ENCODE measurements around the gene PHF5A.

PHF5A gene, protein sequence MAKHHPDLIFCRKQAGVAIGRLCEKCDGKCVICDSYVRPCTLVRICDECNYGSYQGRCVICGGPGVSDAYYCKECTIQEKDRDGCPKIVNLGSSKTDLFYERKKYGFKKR

DNA sequence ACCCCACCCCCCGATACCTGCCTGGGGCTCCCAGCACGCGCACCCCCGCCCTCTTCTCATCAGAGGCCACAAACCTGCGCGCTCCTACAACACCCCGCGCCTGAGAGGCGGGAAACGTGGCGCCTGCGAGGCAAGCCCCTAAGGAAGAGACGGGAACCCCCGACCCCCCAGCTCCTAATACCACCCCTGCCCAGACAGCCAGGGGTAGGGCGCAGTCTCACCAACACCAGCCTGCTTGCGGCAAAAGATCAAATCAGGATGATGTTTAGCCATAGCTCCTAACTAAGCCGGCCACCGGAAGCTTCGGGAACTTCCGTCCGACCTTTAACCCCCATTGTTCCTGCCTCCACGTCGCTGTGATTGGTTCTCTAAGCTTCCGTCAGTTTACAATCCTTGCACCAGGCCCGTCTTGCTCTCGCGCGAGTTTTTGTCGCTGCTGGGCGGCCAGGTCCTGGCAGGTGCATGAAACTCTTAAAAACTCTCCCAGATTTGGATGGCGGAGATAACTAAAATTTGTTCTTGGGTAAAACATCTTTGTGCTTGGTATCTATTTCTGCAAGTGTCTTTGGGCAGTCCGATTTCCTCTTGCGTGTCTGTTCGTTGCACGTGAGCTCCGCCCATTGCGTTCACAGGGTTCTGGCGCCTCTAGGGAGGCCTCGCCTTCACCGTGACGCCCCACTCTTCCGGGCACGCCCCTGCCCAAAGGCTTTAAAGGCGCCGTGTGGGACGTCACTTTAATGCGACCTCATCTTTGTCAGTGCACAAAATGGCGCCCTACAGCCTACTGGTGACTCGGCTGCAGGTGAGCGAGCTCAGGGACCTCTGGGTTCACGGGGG, at the start of gene PHF5A, which contains the start of gene ACO2:
Gene PHF5A, minus strand, starts transcription at position 312 of the 837 bp plus-strand sequence. Its CDS starts 39 bp downstream, at position 273.
Gene ACO2, plus strand, starts transcription at position 737 of the 837 bp plus-strand sequence. Its CDS starts 30 bp downstream, at position 767.
- peak; percentile 96 for DNase-seq

GRCh38 chr22:41518048-41518347, 49.5 kb upstream of the PHF5A start:
- DNase-seq: no peak

GRCh38 chr22:41517172-41518047, 48.9 kb upstream of the PHF5A start:
- DNase-seq: peak; percentile 2

GRCh38 chr22:41516462-41516861, 48.0 kb upstream of the PHF5A start:
- no peak for DNase-seq

DNA sequence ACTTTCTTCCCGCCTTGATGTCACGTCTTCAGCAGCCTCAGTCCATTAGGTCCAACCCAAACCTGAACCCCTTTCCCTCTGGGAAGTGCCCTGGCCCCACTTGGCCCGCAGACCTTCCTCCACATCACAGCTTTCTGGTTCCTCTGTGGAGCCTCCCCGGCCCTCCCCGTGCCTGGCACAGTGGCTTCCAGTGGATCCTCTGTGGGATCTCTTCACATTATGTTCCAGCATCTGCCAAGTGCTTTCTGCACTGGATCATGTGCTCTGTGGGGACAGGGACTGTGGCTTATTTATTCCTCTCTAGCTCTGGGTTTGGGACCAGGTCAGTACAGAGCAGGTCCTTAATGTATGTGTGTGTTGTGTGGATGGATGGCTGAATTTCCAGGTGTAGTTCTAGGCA, 44.9 kb upstream of the PHF5A start:
- no peak for DNase-seq

GRCh38 chr22:41512421-41513194, 44.1 kb upstream of the PHF5A start:
- DNase-seq: no peak

- no peak for DNase-seq
These were observed 43.1 kb upstream of the PHF5A start for GRCh38 chr22:41511521-41511968.

GRCh38 chr22:41508770-41509170, 40.3 kb upstream of the PHF5A start:
- no peak for DNase-seq

- DNase-seq: no peak
These were observed 39.0 kb upstream of the PHF5A start for GRCh38 chr22:41507330-41508063.

- no peak for DNase-seq
These were observed 37.2 kb upstream of the PHF5A start for GRCh38 chr22:41505511-41506220.

DNA sequence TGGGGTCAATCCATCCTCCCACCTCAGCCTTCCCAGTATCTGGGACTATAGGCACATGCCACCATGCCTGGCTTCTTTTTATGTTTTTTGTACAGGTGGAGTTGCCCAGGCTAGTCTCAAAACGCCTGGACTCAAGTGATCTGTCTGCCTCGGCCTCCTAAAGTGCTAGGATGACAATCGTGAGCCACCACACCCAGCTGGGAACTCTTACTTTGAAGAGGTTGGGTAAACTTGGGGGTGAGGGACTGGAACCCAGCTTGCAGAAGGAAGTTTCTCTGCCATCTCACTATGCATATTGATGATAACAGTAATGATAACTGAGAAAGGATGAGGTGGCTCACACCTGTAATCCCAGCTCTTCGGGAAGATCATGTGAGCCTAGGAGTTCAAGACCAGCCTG, 36.3 kb upstream of the PHF5A start:
- no peak for DNase-seq

DNA sequence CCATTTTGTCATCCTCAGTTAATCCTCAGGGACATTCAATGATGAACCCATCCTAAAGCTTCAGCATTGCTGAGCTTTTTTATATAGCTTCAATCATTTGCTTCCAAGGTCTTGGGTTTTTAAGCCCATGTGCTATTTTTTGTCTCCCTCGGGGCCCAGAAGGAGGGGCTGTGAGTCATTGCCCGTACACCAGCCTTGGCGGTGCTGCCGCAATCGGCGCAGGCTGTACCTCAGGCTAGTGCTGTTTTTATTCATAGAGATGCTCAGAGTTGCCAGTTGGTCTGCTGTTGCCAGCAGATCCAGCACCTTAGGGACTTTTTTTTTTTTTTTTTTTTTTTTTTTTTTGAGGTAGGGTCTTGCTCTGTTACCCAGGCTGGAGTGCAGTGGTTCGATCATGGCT, 35.9 kb upstream of the PHF5A start:
- DNase-seq: no peak

DNA sequence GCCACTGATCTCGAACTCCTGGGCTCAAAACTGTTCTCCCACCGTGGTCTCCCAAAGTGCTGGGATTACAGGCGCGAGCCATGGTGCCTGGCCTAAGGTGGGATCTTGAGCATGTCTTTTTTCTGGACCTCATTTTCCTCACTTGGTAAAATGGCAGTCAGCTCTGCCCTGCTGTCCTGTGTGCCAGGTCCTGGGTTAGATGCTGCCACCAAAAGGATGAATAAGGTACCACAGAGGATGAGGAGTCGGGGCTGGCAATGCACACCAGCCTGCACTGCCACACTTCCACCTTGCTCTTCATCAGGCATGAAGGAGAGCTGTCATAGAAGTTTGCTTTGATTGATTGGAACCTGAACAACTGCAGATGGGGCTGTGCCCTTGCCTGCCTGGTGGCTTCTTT, 32.7 kb upstream of the PHF5A start:
- DNase-seq: no peak

DNA sequence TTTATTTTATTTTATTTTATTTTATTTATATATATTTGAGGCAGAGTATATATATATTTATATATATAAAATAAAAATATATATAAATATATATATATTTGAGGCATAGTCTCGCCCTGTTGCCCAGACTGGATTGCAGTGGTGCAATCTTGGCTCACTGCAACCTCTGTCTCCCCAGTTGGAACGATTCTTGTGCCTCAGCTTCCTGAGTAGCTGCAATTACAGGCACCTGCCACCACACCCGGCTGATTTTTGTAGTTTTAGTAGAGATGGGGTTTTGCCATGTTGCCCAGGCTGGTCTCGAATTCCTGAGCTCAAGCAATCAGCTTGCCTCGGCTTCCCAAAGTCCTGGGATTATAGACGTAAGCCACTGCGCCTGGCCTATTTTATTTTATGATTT, 31.8 kb upstream of the PHF5A start:
- no peak for DNase-seq

- DNase-seq: no peak
These were observed 31.3 kb upstream of the PHF5A start for GRCh38 chr22:41499624-41500280.

DNA sequence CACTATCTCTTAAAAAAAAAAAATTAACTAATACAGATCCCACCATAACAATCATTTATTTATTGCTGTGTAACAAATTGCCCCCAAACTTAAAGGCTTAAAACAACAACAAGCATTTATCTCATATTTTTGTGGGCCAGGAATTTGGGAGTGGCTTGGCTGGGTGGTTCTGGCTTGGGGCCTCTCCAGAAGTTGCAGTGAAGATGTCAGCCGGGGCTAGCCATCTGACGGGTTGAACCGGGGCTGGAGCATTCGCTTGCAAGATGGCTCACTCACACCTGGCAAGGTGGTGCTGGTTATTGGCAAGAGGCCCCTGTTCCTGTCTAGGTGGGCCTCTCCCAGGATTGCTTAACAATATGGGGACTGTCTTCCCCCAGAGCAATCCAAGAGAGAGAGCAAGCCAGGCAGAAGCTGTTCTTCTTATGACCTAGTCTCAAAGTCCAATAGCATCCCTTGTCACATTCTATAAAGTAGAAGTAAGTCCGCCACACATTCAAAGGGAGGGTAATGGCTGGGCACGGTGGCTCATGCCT, 29.9 kb upstream of the PHF5A start:
- no peak for DNase-seq

DNA sequence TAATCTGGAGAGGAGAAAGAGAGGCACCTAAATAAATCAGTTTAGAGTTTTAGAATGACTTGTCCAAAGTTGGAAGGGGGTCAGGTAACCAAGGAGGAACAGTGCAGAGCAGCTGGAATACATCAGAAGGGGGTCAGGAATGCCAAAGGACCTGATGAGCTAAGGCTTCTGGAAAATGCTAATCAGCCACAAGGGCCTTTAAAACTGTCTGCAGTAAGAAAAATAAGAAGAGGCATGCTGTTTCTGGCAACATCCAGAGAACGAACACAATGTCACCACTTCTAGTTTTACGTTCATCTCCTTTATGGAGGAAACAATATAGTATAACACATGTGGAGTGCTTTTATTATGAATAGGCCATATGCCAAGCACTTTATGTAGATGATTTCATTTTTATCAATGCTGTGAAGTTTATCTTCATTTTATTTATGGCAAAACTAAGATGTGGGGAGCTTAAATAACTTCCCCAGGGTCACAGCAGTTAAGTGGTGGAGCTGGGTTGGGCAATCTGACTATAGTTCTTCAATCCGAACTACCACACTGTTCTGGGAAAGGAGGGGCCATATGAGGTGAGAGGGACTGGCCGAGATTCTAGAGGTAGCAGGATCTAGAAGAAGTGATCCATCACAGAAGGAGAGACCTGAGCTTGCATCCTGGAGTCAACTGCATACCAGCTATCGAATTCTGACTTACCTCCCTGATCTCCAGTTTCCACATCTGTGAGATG, 23.0 kb upstream of the PHF5A start:
- DNase-seq: no peak

GRCh38 chr22:41488596-41489385, 20.3 kb upstream of the PHF5A start:
- DNase-seq: no peak

GRCh38 chr22:41488076-41488475, 19.6 kb upstream of the PHF5A start:
- DNase-seq: no peak

All from NCI-H446 treated with DMSO at 0.1 percent for 48 hours (cell line).